Ramos (cell line): ENCODE measurements around the gene PDLIM3.
"Not testable (repeated sequence)": the region's sequence is repeated elsewhere in the genome, so short reads cannot be mapped to it uniquely, and the experiment has no call there.

Experiments
- in situ Hi-C: fragments of 300-500 bp; cut with MboI; formaldehyde crosslinking; loops from one replicate; pipeline ENCODE4 v1.14.3; 2022; ENCODE audit warnings: low sequenced_read_pairs; ENCODE audit not compliant: unreplicated experiment

The PDLIM3 gene

GRCh38 chr4:185524888-185525863 lies 10.1 kb downstream of the PDLIM3 start:
- in situ Hi-C loops: no loop called here

- in situ Hi-C loops: no loop called here
Observed at GRCh38 chr4:185523862-185524261, 11.4 kb downstream of the PDLIM3 start.

DNA sequence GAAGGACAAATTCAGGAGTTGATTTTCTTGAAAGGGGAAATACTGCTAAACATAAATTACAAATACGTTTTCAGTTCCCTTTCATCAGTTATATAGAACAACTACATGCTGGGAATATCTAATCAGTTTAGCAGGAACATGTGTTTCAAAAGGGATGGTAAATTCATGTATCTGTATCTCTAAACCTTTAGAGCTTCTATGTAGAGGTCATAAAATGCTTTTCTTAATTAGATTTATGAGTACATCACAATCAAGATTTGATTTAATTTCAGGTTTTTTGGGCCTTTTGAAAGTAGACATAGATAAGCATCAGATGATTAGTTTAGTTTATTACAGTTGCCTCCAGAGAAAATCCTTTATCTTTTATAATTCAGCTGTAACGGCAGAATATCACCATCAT lies 12.9 kb downstream of the PDLIM3 start:
- in situ Hi-C loops: no loop called here

DNA sequence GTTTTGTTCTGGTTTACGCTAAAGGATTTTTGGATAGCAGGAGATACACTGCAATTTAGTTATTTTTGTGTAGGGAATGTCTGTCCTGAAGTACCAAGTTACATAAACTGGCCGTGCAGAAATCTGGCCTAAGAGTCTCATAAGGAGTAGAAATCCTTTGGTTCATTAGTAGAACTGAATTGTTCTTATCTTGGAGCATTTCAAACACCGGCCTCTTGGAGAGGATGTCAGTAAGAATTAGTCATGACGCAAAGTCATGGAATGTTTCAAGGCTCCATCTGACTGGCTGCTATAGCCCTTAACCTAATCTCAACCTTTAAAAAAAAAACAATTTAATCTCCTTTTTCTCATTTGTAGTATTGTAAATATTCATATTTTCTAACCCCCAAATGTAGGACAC lies 15.2 kb downstream of the PDLIM3 start:
- in situ Hi-C loops: no loop called here

DNA sequence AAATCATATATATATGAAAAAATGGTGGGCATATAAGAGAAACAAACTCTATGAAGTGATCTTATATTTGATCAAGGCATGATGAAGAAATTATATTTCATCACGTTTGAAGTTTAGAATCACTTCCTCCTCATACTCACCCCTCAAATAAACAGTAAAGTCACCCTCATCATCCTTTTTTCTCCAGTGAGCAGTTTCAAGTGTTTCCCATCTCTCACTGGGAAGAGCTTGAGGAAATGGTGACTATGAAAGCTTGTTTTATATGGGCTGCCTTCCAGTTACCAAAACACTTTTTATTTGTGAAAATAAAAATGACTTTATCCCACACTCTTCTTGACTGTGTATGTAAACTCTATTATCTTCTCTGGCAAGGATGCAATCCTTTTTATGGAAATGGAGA lies 16.8 kb downstream of the PDLIM3 start:
- in situ Hi-C loops: no loop called here

DNA sequence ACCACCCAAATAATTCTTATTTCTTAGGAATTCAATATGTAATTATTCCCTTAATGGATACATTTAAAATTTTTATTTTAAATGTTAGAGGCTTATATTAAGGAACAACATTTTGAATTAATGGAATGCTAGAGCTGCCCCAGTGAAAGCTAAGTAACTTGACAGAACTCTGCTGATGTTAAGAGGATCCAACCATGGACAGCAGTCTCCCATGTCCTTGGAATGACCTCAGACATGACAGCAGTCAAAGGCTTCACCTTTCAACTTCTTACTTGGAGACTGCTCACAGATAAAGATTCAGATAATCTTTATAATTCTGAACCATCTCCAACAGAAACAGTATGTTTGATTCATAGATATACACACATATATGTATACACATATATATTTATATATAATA lies 17.2 kb downstream of the PDLIM3 start:
- in situ Hi-C loops: no loop called here

GRCh38 chr4:185515248-185515647 lies 20.1 kb downstream of the PDLIM3 start:
- in situ Hi-C loops: no loop called here

DNA sequence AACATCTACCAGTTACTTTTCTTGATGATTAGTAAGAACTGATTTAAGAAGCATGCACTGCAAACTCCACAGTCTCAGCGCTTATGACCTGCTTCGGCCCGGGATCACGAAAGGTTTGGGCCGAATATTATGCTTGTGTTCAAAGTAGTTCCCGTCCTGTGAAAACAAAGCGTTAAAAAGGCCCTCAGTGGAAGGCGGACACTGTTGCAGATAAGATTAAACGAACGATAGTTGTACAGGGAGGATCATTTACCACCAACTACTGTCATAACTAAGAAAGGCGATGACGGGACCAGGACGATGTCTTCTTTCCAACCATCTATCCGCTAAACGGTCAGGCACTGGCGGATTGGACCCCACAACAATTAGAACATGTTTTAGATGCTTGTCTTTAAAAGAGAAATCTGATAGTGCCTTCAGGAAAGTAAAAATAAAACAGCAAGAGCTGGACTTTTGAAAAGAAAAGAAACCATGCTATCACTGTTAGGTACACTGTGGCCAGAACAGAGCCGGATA lies 21.1 kb downstream of the PDLIM3 start:
- in situ Hi-C loops: no loop called here

GRCh38 chr4:185513489-185514181 lies 21.7 kb downstream of the PDLIM3 start:
- in situ Hi-C loops: no loop called here

DNA sequence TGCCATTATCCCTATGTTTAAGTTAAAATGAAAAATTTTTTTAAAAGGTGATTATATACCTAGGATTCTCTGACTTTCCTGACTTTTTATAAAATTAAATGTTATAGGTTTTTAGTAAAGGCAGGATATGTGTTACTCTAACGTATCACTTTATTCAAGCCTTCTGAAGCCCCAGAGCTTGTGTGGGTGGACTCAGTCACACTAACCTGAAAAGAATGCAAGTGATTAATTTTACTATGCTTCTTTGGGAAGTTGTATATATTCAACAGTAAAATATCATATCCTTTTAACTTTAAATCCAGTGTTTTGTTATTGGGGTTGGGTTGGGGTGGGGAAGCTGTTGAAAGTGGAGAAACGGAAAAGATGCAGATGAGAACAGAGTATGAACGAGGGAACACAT lies 22.8 kb downstream of the PDLIM3 start:
- in situ Hi-C loops: no loop called here

DNA sequence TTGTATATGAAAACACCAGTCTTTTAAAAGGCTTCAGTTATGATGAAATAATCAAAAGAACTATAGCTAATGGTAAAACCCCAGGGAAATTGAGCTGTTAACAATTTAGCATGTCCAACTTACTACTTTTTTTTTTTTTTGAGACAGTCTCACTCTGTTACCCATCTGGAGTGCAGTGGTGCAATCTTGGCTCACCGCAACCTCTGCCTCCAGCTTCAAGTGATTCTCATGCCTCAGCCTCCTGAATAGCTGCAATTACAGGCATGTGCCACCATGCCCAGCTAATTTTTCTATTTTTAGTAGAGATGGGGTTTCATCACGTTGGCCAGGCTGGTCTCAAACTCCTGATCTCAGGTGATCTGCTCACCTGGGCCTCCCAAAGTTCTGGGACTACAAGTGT lies 24.1 kb downstream of the PDLIM3 start:
- in situ Hi-C loops: not testable (repeated sequence)

- in situ Hi-C loops: no loop called here
Observed at GRCh38 chr4:185510806-185511205, 24.5 kb downstream of the PDLIM3 start.

DNA sequence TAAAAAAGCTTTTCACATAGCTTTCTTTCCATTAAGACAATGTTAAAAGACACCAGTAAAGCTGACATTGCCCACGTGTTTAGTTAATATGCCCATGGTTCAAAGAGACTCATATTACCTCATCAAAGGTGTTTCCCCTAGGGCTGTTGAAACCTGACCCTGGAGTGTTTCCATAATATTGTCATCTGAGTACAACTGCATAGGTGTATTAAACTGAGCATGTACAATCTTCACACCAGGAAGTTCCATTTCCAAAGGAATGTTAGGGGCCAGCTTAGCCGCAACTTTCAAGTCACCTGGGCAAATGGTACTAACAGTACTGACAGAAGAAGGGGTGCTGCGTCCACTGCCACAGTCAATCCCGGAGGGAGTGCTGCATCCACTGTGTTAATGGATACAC lies 27.1 kb downstream of the PDLIM3 start:
- in situ Hi-C loops: no loop called here

- in situ Hi-C loops: no loop called here
Observed at GRCh38 chr4:185506422-185506821, 28.9 kb downstream of the PDLIM3 start.

- in situ Hi-C loops: no loop called here
Observed at GRCh38 chr4:185504098-185505047, 30.9 kb downstream of the PDLIM3 start.

GRCh38 chr4:185502386-185502785 lies 32.9 kb downstream of the PDLIM3 start:
- in situ Hi-C loops: no loop called here

GRCh38 chr4:185500576-185500975 lies 34.7 kb downstream of the PDLIM3 start:
- in situ Hi-C loops: no loop called here

DNA sequence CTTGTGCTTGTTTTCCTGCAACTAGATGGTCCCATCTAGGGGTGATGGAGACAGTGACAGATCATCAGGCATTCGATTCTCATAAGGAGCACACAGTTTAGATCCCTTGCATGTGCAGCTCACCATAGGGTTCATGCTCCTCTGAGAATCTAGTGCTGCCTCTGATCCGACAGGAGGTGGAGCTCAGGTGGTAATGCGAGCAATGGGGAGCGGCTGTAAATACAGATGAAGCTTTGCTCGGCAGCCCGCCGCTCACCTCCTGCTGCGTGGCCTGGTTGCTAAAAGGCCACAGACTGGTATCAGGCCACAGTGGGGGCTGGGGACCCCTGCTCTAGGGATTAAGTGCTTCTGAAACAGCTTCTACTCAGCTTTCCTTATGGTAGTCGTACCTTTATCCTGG lies 35.3 kb downstream of the PDLIM3 start:
- in situ Hi-C loops: no loop called here

GRCh38 chr4:185488650-185489049 lies 46.7 kb downstream of the PDLIM3 start:
- in situ Hi-C loops: no loop called here

DNA sequence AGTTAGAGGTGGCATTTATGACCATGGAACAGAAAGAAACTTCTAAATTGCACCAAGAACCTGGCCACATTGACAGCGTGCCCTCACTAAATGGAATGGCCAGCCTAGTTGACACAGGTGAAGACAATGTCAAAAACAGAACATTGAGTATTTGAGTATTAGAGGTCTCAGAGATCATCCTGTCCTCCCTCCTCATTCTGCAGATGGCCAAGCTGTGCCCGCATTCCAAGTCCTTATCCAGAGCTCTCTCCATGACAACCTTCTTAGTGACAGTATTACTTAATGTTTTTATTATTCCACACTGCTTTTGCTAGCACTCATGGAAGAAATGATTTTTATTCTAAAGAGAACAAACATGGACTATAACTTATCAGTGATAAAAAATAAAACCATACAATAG lies 53.9 kb downstream of the PDLIM3 start:
- in situ Hi-C loops: loop anchor here (5.0 kb wide), 1 partner anchor 106 kb away; no protein-coding TSS in a partner anchor
